GM20431 (cell line): ENCODE measurements around the gene PIGR.

Source experiments
- in situ Hi-C: fragments of 300-500 bp; cut with MseI, MboI; formaldehyde crosslinking; loops from one replicate; pipeline ENCODE4 v1.15.0; 2020; ENCODE audit warnings: low sequenced_read_pairs; ENCODE audit not compliant: unreplicated experiment

Gene PIGR

GRCh38 chr1:206962272-206962671 lies 16.0 kb upstream of the PIGR start:
- in situ Hi-C loops, result no loop called here

- in situ Hi-C loops, result no loop called here
Observed at GRCh38 chr1:206961668-206962067, 15.4 kb upstream of the PIGR start.

- in situ Hi-C loops, result no loop called here
Observed at GRCh38 chr1:206960676-206961386, 14.6 kb upstream of the PIGR start.

- in situ Hi-C loops, result no loop called here
Observed at GRCh38 chr1:206958144-206958543, 11.9 kb upstream of the PIGR start.

GRCh38 chr1:206957639-206958038 lies 11.4 kb upstream of the PIGR start:
- in situ Hi-C loops, result no loop called here

GRCh38 chr1:206955476-206956451 lies 9.5 kb upstream of the PIGR start:
- in situ Hi-C loops, result no loop called here

GRCh38 chr1:206954459-206955342 lies 8.4 kb upstream of the PIGR start:
- in situ Hi-C loops, result no loop called here

GRCh38 chr1:206953626-206954025 lies 7.4 kb upstream of the PIGR start:
- in situ Hi-C loops, result no loop called here

- in situ Hi-C loops, result no loop called here
Observed at GRCh38 chr1:206953126-206953525, 6.9 kb upstream of the PIGR start.

GRCh38 chr1:206952171-206952570 lies 5.9 kb upstream of the PIGR start:
- in situ Hi-C loops, result no loop called here

- in situ Hi-C loops, result no loop called here
Observed at GRCh38 chr1:206951318-206952100, 5.2 kb upstream of the PIGR start.

- in situ Hi-C loops, result no loop called here
Observed at GRCh38 chr1:206949641-206950040, 3.4 kb upstream of the PIGR start.

GRCh38 chr1:206949208-206949607 lies 2.9 kb upstream of the PIGR start:
- in situ Hi-C loops, result no loop called here

- in situ Hi-C loops, result no loop called here
Observed at GRCh38 chr1:206947255-206947654, 989 bp upstream of the PIGR start.

GRCh38 chr1:206945779-206946178 lies 487 bp downstream of the PIGR start:
- in situ Hi-C loops, result no loop called here

GRCh38 chr1:206944703-206945102 lies 1.6 kb downstream of the PIGR start:
- in situ Hi-C loops, result no loop called here

- in situ Hi-C loops, result no loop called here
Observed at GRCh38 chr1:206941766-206942418, 4.4 kb downstream of the PIGR start.

- in situ Hi-C loops, result no loop called here
Observed at GRCh38 chr1:206940588-206940936, 5.7 kb downstream of the PIGR start.
